Esophagus muscularis mucosa (tissue), 4 donors: ENCODE results near the gene PCBP3. TPM values are rescaled to one million over a fixed set of nuclear protein-coding genes. Genes with fewer than 3 reads are reported as not detected.

Experiments used
- DNase-seq: peaks from one replicate; pipeline ENCODE4 v3.0.0-alpha.2; 2017; ENCODE audit errors: extremely low spot score
- H3K27ac ChIP-seq, 4 donors: fragments of 200-600 bp; sonication (generic); replicated peaks in 1 of 4; 1 replicate in 3 of 4; 2 replicates in 1 of 4; pipeline ENCODE4 v1.5.1; 2016 to 2019; ENCODE audit warnings: mild to moderate bottlenecking in 1 of 4
- H3K27me3 ChIP-seq, 4 donors: fragments of 200-600 bp; sonication (generic); one replicate each; pipeline versions ENCODE4 v1.5.1 to v1.6.0; 2016 to 2019
- H3K36me3 ChIP-seq, 4 donors: fragments of 200-600 bp; sonication (generic); one replicate each; pipeline ENCODE4 v1.5.1; 2016 to 2019
- H3K4me1 ChIP-seq, 4 donors: fragments of 200-600 bp; sonication (generic); one replicate each; pipeline ENCODE4 v1.5.1; 2016 to 2019
- H3K4me3 ChIP-seq, 4 donors: fragments of 200-600 bp; sonication (generic); 1 replicate in 2 of 4; 2 replicates in 2 of 4; pipeline ENCODE4 v1.5.1; 2016 to 2019; ENCODE audit warnings: mild to moderate bottlenecking in 4 of 4, moderate library complexity in 1 of 4
- H3K9me3 ChIP-seq, 4 donors: fragments of 200-600 bp; sonication (generic); 1 replicate in 3 of 4; 2 replicates in 1 of 4; pipeline ENCODE4 v1.5.1; 2016 to 2019
- EP300 ChIP-seq: sonication (generic); formaldehyde crosslinking; IDR thresholded peaks from one replicate; pipeline ENCODE4 v1.6.1; 2017; ENCODE audit warnings: antibody characterized with exemption
- POLR2A ChIP-seq: fragments of 450-650 bp; IDR thresholded peaks from one replicate; pipeline ENCODE4 v1.6.1; 2017; ENCODE audit warnings: antibody characterized with exemption, moderate library complexity, mild to moderate bottlenecking, low read depth
- POLR2AphosphoS5 ChIP-seq, 2 donors: sonication (generic); formaldehyde crosslinking; IDR thresholded peaks; one replicate each; pipeline ENCODE4 v1.6.1; 2017; ENCODE audit warnings: antibody characterized with exemption in 2 of 2
- WGBS: methylation state at CpG from one replicate; pipeline ENCODE4 v1.1.5; 2018; 5-methylcytosine and 5-hydroxymethylcytosine counted together
- intact Hi-C: fragments of 100-400 bp; cut with DNase I; formaldehyde crosslinking; loops from one replicate; pipeline ENCODE4 v1.15.1; 2023
- total RNA-seq, 4 donors: library from RNA; depleted of rRNA; stranded (reverse); fragments of >200 nt; gene quantifications; one replicate each; pipeline versions ENCODE4 v1.1.0 to v1.2.1, GENCODE V29; 2016
- TF ChIP-seq, protein P1 (sequence below), 3 experiments: fragments of 200-600 bp in 2 of 3; fragments of 450-650 bp in 1 of 3; sonication (generic) in 2 of 3; IDR thresholded peaks; one replicate each; pipeline ENCODE4 v1.5.1; 2017 to 2019; ENCODE audit warnings: antibody characterized with exemption in 3 of 3, mild to moderate bottlenecking in 2 of 3, moderate library complexity in 1 of 3

Gene PCBP3
- total RNA-seq, 4 donors from 2014 or later = 7.5 to 9.2 (median 8.1) TPM

- DNase-seq = no peak
These were observed 28.3 kb upstream of the PCBP3 start for GRCh38 chr21:45615145-45615711.

GRCh38 chr21:45617021-45617921 lies 26.3 kb upstream of the PCBP3 start:
- Histone ChIP-seq H3K9me3 (peaks cover 0 to 7% (median 0%) of the 10 kb centered on the region in 4 donors), H3K36me3 (no peaks in the 10 kb centered on the region), H3K27ac (no peak overlapping the region), H3K4me1 (peaks cover 0 to 4% (median 2%) of the 10 kb centered on the region in 4 donors), H3K4me3 (no peak overlapping the region), H3K27me3 (peaks cover 0 to 69% (median 0%) of the 10 kb centered on the region in 4 donors)
- no peak for DNase-seq
- TF ChIP-seq EP300 = no peak
- TF ChIP-seq POLR2A = no peak
- 70% methylated on average over 17 of the region's 19 CpGs for WGBS
- intact Hi-C loops = no loop called here

More at GRCh38 chr21:45615145-45615711, 28.3 kb upstream of the PCBP3 start:
- H3K4me1 ChIP-seq = peaks cover 0 to 11% (median 9%) of the 10 kb centered on the region in 4 donors
- 56% methylated on average over 27 of the region's 27 CpGs for WGBS
- H3K27me3 ChIP-seq = peaks cover 0 to 79% (median 0%) of the 10 kb centered on the region in 4 donors
- H3K27ac ChIP-seq = no peak overlapping the region
- TF ChIP-seq, protein P1, sequence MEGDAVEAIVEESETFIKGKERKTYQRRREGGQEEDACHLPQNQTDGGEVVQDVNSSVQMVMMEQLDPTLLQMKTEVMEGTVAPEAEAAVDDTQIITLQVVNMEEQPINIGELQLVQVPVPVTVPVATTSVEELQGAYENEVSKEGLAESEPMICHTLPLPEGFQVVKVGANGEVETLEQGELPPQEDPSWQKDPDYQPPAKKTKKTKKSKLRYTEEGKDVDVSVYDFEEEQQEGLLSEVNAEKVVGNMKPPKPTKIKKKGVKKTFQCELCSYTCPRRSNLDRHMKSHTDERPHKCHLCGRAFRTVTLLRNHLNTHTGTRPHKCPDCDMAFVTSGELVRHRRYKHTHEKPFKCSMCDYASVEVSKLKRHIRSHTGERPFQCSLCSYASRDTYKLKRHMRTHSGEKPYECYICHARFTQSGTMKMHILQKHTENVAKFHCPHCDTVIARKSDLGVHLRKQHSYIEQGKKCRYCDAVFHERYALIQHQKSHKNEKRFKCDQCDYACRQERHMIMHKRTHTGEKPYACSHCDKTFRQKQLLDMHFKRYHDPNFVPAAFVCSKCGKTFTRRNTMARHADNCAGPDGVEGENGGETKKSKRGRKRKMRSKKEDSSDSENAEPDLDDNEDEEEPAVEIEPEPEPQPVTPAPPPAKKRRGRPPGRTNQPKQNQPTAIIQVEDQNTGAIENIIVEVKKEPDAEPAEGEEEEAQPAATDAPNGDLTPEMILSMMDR (IDR thresholded peaks at IDR 0.05) = no peak
- no peak for TF ChIP-seq EP300
- TF ChIP-seq POLR2AphosphoS5 (IDR thresholded peaks at IDR 0.05) = no peak
- TF ChIP-seq POLR2A = no peak
- no peak overlapping the region for H3K4me3 ChIP-seq
- intact Hi-C loops = no loop called here
- no peaks in the 10 kb centered on the region for H3K36me3 ChIP-seq
- peaks cover 0 to 7% (median 0%) of the 10 kb centered on the region in 4 donors for H3K9me3 ChIP-seq

DNA sequence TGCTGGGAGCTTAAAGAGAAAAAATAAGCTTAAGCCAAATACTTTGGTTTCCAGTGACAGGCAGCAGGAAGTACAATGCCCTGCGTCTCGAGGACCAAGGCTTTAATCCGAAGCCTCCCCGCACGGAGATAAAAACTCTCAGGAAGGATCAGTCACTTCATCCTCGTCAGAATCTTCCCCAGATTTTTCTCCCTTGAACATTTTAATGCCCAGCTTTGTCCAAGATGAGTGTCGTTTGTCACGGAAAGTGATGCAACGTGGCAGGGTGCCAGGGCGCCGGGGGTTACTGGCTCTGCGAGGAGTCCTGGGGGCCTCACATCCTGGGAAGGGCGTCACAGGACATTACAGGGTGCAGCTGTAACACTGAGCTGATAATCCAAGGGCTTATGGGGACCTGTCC lies 25.2 kb upstream of the PCBP3 start:
- no peak overlapping the region for H3K4me3 ChIP-seq
- H3K36me3 ChIP-seq = no peaks in the 10 kb centered on the region
- intact Hi-C loops = no loop called here
- DNase-seq = no peak
- peaks cover 0 to 7% (median 0%) of the 10 kb centered on the region in 4 donors for H3K9me3 ChIP-seq
- no peak overlapping the region for H3K27ac ChIP-seq
- TF ChIP-seq POLR2AphosphoS5 (IDR thresholded peaks at IDR 0.05) (no peak), POLR2A (no peak), EP300 (no peak)
- TF ChIP-seq, protein P1 (IDR thresholded peaks at IDR 0.05) = no peak
- peaks cover 0 to 79% (median 0%) of the 10 kb centered on the region in 4 donors for H3K27me3 ChIP-seq
- 30% methylated on average over 13 of the region's 13 CpGs for WGBS
- peaks cover 0 to 3% (median 0%) of the 10 kb centered on the region in 4 donors for H3K4me1 ChIP-seq

DNA sequence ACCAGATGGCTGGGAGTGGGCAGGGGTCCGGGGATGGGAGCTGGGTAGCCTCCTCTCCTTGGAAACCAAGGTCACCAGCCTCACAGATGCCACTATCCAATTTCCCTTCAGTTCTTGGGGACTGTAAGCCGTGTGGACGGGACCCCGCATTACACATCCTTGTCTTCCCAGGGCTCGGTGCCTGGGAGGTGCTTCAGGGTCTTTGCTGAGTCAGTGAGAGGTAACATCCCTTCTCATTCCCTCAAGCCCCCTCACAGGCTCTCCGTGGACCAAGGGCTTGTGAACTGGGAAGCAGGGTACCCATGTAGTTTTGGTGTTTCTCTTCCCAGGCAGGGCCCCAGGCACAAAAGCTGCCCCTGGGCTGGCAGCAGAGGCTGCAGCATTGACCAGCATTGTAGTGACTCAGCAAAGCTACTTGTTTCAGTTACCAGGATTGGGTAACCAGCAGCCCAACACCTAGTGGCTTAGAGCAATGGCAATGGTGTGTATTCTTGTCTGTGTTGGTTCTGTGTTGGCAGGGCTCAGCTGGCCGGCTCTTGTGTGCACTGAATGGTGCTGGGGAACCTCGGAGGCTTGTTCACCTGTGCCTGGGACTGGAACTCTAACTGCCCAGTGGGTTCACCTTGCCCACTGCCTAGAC lies 24.6 kb upstream of the PCBP3 start:
- no peak for DNase-seq
- 88% methylated on average over 8 of the region's 8 CpGs for WGBS
- TF ChIP-seq, protein P1 (IDR thresholded peaks at IDR 0.05) = no peak
- no peak for TF ChIP-seq EP300
- TF ChIP-seq POLR2A = no peak
- no peak overlapping the region for H3K27ac ChIP-seq
- H3K9me3 ChIP-seq = peaks cover 0 to 7% (median 0%) of the 10 kb centered on the region in 4 donors
- H3K4me1 ChIP-seq = peaks cover 0 to 3% (median 0%) of the 10 kb centered on the region in 4 donors
- H3K4me3 ChIP-seq = no peak overlapping the region
- intact Hi-C loops = no loop called here
- H3K36me3 ChIP-seq = no peaks in the 10 kb centered on the region
- H3K27me3 ChIP-seq = peaks cover 0 to 76% (median 0%) of the 10 kb centered on the region in 4 donors
